ENCODE measurements around the gene LARP1.

DNA sequence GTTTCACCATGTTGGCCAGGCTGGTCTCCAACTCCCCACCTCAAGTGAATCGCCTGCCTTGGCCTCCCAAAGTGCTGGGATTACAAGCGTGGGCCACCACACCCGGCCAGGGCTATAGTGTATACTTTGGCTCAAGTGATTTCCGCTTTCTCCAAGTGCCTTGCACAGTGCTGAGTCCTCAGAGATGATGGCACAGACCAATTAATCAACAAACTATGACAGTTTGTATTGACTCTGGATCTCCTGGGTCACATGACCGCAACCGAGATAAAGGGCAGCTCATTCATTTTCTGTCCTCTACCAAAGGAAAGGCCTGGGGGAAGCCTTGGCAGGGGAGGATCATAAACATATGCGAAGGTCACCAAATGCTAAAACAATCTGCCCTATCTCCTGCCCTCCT lies 11.4 kb upstream of the LARP1 start:
- TF ChIP-seq POLR2A (IDR thresholded peaks at IDR 0.05; ENCODE audit: low read depth, low read length) (no peak), POLR2AphosphoS5 (IDR thresholded peaks at IDR 0.05; ENCODE audit: low read depth, low read length) (no peak), TAF1 (IDR thresholded peaks at IDR 0.05; ENCODE audit: borderline replicate concordance, low read depth, low read length) (no peak)
